Measurements from ENCODE around the gene IRF1. TPM values are rescaled to one million over a fixed set of nuclear protein-coding genes. Genes with fewer than 3 reads are reported as not detected.
"Not testable (repeated sequence)": the region's sequence is repeated elsewhere in the genome, so short reads cannot be mapped to it uniquely, and the experiment has no call there.

The IRF1 gene
- total RNA-seq, 2 experiments from 2014 or later = 1,212 to 1,234 TPM

GRCh38 chr5:132438917-132439316 is 51.7 kb downstream of the IRF1 start:
- intact Hi-C loops (cut with DNase I, micrococcal nuclease) = loop anchor here in 1 of 2 experiments (2.0 kb wide), 1 partner anchor 16 kb away; no protein-coding TSS in a partner anchor
- Histone ChIP-seq H3K9me3 (ENCODE audit: control insufficient read depth in 1 of 2, insufficient read depth in 1 of 2, low read length in 2 of 2) (no peaks in the 10 kb centered on the region), H3K36me3 (ENCODE audit: insufficient read depth, low read length) (peaks cover 30% of the 10 kb centered on the region), H3K4me3 (ENCODE audit: low read length) (no peak overlapping the region), H3K4me1 (ENCODE audit: insufficient read depth, low read length) (peaks cover 92% of the 10 kb centered on the region), H3K27me3 (ENCODE audit: control insufficient read depth in 1 of 2, insufficient read depth in 2 of 2, low read length in 2 of 2) (no peaks in the 10 kb centered on the region), H3K27ac (ENCODE audit: low read depth in 1 of 2, low read length in 2 of 2) (peak overlapping the region; percentile 58 to 72)
- ChIA-PET POLR2A (interaction anchor here (1.0 to 20.0 kb wide), 8 partner anchors 9 to 69 kb away, joined by 3 to 645 read pairs (median 22); partner anchors contain the start of genes IRF1 and SLC22A5), CTCF (interaction anchor here (1.0 to 2.3 kb wide), 6 partner anchors 19 to 62 kb away, joined by 4 to 7 read pairs (median 4); partner anchors contain the start of gene IRF1)
- no peaks in the 10 kb centered on the region for H3K9me3 Mint-ChIP-seq
- TF ChIP-seq CTCF (IDR thresholded peaks at IDR 0.05) = no peak
- H3K36me3 Mint-ChIP-seq (ENCODE audit: low read depth) = peaks cover 37% of the 10 kb centered on the region
- ATAC-seq (ENCODE audit: poor library complexity) = no peak
- peak overlapping the region; percentile 90 for H3K27ac Mint-ChIP-seq
- H3K4me1 Mint-ChIP-seq (ENCODE audit: low read depth) = peaks cover 95% of the 10 kb centered on the region
- no peak overlapping the region for H3K4me3 Mint-ChIP-seq
- H3K27me3 Mint-ChIP-seq = no peaks in the 10 kb centered on the region
- no peak for DNase-seq

GRCh38 chr5:132438267-132438645 is 52.3 kb downstream of the IRF1 start:
- Mint-ChIP-seq H3K27ac (peak overlapping the region; percentile 90), H3K4me1 (ENCODE audit: low read depth) (peaks cover 89% of the 10 kb centered on the region), H3K4me3 (peak overlapping the region; percentile 42), H3K36me3 (ENCODE audit: low read depth) (peaks cover 37% of the 10 kb centered on the region)
- H3K4me3 ChIP-seq (ENCODE audit: low read length) = peak overlapping the region; percentile 21
- intact Hi-C loops (cut with DNase I, micrococcal nuclease) = loop anchor here in 1 of 2 experiments (2.0 kb wide), 1 partner anchor 17 kb away; no protein-coding TSS in a partner anchor
- H3K9me3 ChIP-seq (ENCODE audit: control insufficient read depth in 1 of 2, insufficient read depth in 1 of 2, low read length in 2 of 2); DNase-seq; H3K9me3 Mint-ChIP-seq; H3K27me3 ChIP-seq (ENCODE audit: control insufficient read depth in 1 of 2, insufficient read depth in 2 of 2, low read length in 2 of 2); H3K27me3 Mint-ChIP-seq; ATAC-seq (ENCODE audit: poor library complexity): not testable (repeated sequence)
- ChIA-PET CTCF (interaction anchor here (1.2 to 2.3 kb wide), 5 partner anchors 17 to 62 kb away, joined by 3 to 7 read pairs (median 5); partner anchors contain the start of gene IRF1), POLR2A (interaction anchor here (0.9 to 20.0 kb wide), 11 partner anchors 9 to 69 kb away, joined by 3 to 645 read pairs (median 7); partner anchors contain the start of genes IRF1 and SLC22A5)
- H3K27ac ChIP-seq (ENCODE audit: low read depth in 1 of 2, low read length in 2 of 2) = peak overlapping the region; percentile 67 to 72
- H3K36me3 ChIP-seq (ENCODE audit: insufficient read depth, low read length) = peaks cover 23% of the 10 kb centered on the region
- H3K4me1 ChIP-seq (ENCODE audit: insufficient read depth, low read length) = peaks cover 87% of the 10 kb centered on the region

GRCh38 chr5:132437604-132438266 is 52.8 kb downstream of the IRF1 start:
- POLR2A ChIA-PET = interaction anchor here (0.9 to 20.0 kb wide), 12 partner anchors 10 to 68 kb away, joined by 3 to 645 read pairs (median 6); partner anchors contain the start of genes IRF1 and SLC22A5
- Histone ChIP-seq H3K4me3 (ENCODE audit: low read length) (peak overlapping the region; percentile 21), H3K27me3 (ENCODE audit: control insufficient read depth in 1 of 2, insufficient read depth in 2 of 2, low read length in 2 of 2) (no peaks in the 10 kb centered on the region), H3K4me1 (ENCODE audit: insufficient read depth, low read length) (peaks cover 87% of the 10 kb centered on the region), H3K9me3 (ENCODE audit: control insufficient read depth in 1 of 2, insufficient read depth in 1 of 2, low read length in 2 of 2) (no peaks in the 10 kb centered on the region), H3K27ac (ENCODE audit: low read depth in 1 of 2, low read length in 2 of 2) (peak overlapping the region; percentile 67 to 72), H3K36me3 (ENCODE audit: insufficient read depth, low read length) (peaks cover 23% of the 10 kb centered on the region)
- ATAC-seq (ENCODE audit: poor library complexity) (peak; percentile 96), DNase-seq (peak; percentile 25 to 87 (median 62))
- TF ChIP-seq CTCF (IDR thresholded peaks at IDR 0.05) = no peak
- Mint-ChIP-seq H3K4me1 (ENCODE audit: low read depth) (peaks cover 89% of the 10 kb centered on the region), H3K36me3 (ENCODE audit: low read depth) (peaks cover 37% of the 10 kb centered on the region), H3K9me3 (no peaks in the 10 kb centered on the region), H3K4me3 (peak overlapping the region; percentile 42), H3K27me3 (no peaks in the 10 kb centered on the region), H3K27ac (peak overlapping the region; percentile 90)
- intact Hi-C loops (cut with DNase I, micrococcal nuclease) = loop anchor here (2.0 kb wide), 2 partner anchors 17 kb away; no protein-coding TSS in a partner anchor
- CTCF ChIA-PET = interaction anchor here (1.2 to 2.3 kb wide), 6 partner anchors 12 to 63 kb away, joined by 3 to 7 read pairs (median 4); partner anchors contain the start of gene IRF1

Data from CD4-positive, alpha-beta T cell (primary cell).